NT2/D1 (cell line): Measurements from ENCODE around the gene HDAC3.

Experiments
- DNase-seq: peaks from one replicate; pipeline ENCODE4 v3.0.0-alpha.2; 2011; ENCODE audit warnings: low read depth, low spot score
- H3K27me3 ChIP-seq: 2 replicates; pipeline ENCODE4 v1.6.0; 2011; ENCODE audit warnings: mild to moderate bottlenecking; ENCODE audit not compliant: insufficient read length, insufficient read depth
- H3K36me3 ChIP-seq: 2 replicates; pipeline ENCODE4 v1.6.1; 2011; ENCODE audit warnings: mild to moderate bottlenecking, low read length, mixed read lengths; ENCODE audit not compliant: insufficient read depth, insufficient read length
- H3K4me1 ChIP-seq: 2 replicates; pipeline ENCODE4 v1.5.1; 2011; ENCODE audit not compliant: insufficient read depth, insufficient read length
- H3K4me3 ChIP-seq: 2 replicates; pipeline ENCODE4 v1.5.1; 2011; ENCODE audit warnings: low read depth; ENCODE audit not compliant: insufficient read length
- H3K9ac ChIP-seq: 2 replicates; pipeline ENCODE4 v1.6.0; 2011; ENCODE audit warnings: low read depth; ENCODE audit not compliant: insufficient read length
- H3K9me3 ChIP-seq: 2 replicates; pipeline ENCODE4 v1.5.1; 2011; ENCODE audit warnings: mild to moderate bottlenecking, low read length; ENCODE audit not compliant: insufficient read depth
- SUZ12 ChIP-seq: IDR thresholded peaks from 2 replicates; pipeline ENCODE4 v1.6.1; 2011; ENCODE audit not compliant: insufficient read length, insufficient read depth; ENCODE audit errors: extremely low read depth
- YY1 ChIP-seq: IDR thresholded peaks from 2 replicates; pipeline ENCODE4 v1.6.1; 2011; ENCODE audit not compliant: insufficient read length, insufficient read depth
- ZNF274 ChIP-seq: IDR thresholded peaks from 2 replicates; pipeline ENCODE4 v1.6.1; 2011; ENCODE audit warnings: mild to moderate bottlenecking, low read depth, low read length

Gene HDAC3

DNA sequence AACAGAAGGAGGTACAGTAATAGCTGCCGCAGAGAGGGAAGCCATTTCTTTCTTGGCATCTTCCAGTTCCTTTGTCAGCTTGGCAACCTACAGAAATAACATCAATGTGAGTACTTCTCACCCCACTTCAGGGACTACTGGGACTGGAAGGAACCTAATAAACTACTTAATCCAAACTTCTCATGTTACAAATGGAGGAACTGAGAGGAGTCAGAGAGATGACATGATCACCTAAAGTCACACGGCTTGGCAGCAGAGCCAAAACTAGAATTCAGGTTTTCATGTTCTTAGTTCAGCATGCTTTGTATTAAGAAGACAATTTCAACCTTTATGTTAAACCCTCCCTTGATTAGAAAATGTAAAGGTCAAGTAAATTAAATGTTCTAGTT, 62.5 kb downstream of the HDAC3 start:
- Histone ChIP-seq H3K4me3 (no peak overlapping the region), H3K4me1 (no peaks in the 10 kb centered on the region), H3K36me3 (peaks cover 75% of the 10 kb centered on the region), H3K9me3 (no peaks in the 10 kb centered on the region), H3K9ac (no peak overlapping the region), H3K27me3 (no peaks in the 10 kb centered on the region)
- no peak for DNase-seq
- TF ChIP-seq ZNF274 (no peak), YY1 (no peak), SUZ12 (no peak)

DNA sequence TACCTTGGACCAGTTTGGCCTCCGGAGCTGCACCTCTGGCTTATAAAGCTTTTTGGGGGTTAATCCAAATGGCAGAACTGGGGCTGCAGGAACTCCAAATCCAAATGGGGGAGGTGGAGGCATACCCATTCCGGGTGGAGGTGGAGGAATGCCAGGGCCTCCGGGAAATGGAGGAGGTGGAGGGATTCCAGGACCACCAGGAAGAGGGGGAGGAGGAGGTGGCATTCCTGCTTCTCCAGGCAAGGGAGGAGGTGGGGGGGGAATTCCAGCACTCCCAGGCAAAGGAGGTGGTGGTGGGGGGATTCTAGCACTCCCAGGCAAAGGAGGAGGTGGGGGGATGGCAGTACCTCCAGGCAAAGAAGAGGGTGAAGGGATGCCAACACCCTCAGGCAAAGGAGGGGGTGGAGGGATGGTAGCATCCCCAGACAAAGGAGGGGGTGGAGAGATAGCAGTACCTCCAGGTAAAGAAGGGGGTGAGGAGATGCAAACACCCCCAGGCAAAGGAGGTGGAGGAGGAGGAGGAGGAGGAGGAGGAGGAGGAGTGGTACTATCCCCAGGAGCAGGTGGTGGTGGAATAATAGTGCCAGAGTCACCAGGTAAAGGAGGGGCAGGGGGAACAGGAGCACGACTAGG, 63.0 kb downstream of the HDAC3 start:
- Histone ChIP-seq H3K4me3 (no peak overlapping the region), H3K36me3 (peaks cover 71% of the 10 kb centered on the region), H3K9ac (no peak overlapping the region), H3K9me3 (no peaks in the 10 kb centered on the region), H3K27me3 (no peaks in the 10 kb centered on the region), H3K4me1 (no peaks in the 10 kb centered on the region)
- no peak for DNase-seq
- TF ChIP-seq SUZ12 (no peak), YY1 (no peak), ZNF274 (no peak)
